ENCODE measurements around the gene FXYD3. TPM values are rescaled to one million over a fixed set of nuclear protein-coding genes. Genes with fewer than 3 reads are reported as not detected.

Gene FXYD3
- total RNA-seq, 2 experiments from 2014 or later = 0.35 to 0.88 TPM

DNA sequence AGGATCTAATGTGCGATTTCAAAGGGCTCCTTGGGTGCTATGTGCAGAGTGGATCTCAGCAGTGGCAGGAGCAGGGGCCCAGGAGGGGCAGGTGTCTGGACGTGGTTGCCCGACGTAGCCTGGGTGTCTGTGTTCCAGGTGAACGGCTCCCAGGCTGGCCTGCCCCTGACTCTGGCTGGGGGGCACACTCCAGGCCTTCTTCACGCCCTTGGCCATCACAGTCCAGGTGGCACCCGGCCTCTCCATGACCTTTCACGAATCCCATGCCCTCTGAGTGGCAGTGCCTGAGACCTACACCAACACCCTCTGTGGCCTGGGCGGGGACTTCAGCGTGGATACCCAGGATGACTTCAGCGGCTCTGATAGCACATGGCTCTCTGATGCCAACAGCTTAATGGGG lies 11.3 kb upstream of the FXYD3 start:
- CTCF ChIA-PET (ENCODE audit: unreplicated experiment) = no interaction called here
- intact Hi-C loops (cut with micrococcal nuclease; ENCODE audit: unreplicated experiment) = no loop called here
- POLR2A ChIA-PET = no interaction called here
- Histone ChIP-seq H3K79me2 (ENCODE audit: insufficient read depth, low read depth, low read length) (no peaks in the 10 kb centered on the region), H3K9me2 (ENCODE audit: insufficient read depth, low read length) (no peaks in the 10 kb centered on the region), H3K4me1 (ENCODE audit: insufficient read depth, low read length, poor library complexity, severe bottlenecking) (no peaks in the 10 kb centered on the region), H2AFZ (ENCODE audit: low read length) (no peak overlapping the region), H3K4me2 (ENCODE audit: low read length) (no peak overlapping the region), H3K9me3 (ENCODE audit: low read length) (no peaks in the 10 kb centered on the region), H4K20me1 (ENCODE audit: insufficient read depth, low read length) (no peaks in the 10 kb centered on the region), H3K27ac (ENCODE audit: low read depth, low read length, poor library complexity, severe bottlenecking) (no peak overlapping the region), H3K36me3 (ENCODE audit: insufficient read depth, low read length) (no peaks in the 10 kb centered on the region), H3K4me3 (ENCODE audit: low read depth, low read length, poor library complexity, severe bottlenecking) (no peak overlapping the region)
- BruUV-seq (replicated peaks) = no TSS peak
- no peak for DNase-seq (ENCODE audit: low spot score)
- no peak for TF ChIP-seq EZH2phosphoT487 (IDR thresholded peaks at IDR 0.05; ENCODE audit: borderline replicate concordance, low read depth, low read length)
- TF ChIP-seq, protein P1, sequence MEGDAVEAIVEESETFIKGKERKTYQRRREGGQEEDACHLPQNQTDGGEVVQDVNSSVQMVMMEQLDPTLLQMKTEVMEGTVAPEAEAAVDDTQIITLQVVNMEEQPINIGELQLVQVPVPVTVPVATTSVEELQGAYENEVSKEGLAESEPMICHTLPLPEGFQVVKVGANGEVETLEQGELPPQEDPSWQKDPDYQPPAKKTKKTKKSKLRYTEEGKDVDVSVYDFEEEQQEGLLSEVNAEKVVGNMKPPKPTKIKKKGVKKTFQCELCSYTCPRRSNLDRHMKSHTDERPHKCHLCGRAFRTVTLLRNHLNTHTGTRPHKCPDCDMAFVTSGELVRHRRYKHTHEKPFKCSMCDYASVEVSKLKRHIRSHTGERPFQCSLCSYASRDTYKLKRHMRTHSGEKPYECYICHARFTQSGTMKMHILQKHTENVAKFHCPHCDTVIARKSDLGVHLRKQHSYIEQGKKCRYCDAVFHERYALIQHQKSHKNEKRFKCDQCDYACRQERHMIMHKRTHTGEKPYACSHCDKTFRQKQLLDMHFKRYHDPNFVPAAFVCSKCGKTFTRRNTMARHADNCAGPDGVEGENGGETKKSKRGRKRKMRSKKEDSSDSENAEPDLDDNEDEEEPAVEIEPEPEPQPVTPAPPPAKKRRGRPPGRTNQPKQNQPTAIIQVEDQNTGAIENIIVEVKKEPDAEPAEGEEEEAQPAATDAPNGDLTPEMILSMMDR (conservative IDR thresholded peaks at IDR 0.05; ENCODE audit: low read length) = no peak

DNA sequence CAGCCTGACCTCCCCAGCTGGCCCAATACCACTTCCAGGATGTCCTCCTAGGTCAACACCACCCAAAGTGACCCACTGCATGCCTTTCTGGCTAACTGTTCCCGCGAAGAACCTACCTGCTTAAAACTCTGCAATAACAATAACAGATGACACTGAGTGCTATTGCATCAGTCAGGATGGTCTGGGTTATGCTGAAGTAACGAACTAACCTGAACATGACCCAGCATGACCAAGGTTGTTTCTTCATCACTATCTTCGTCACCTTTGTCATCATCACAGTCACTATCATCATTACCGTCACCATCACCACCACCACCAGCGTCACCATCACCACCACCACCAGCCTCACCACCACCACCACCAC lies 10.6 kb upstream of the FXYD3 start:
- no peaks in the 10 kb centered on the region for H3K36me3 ChIP-seq (ENCODE audit: insufficient read depth, low read length)
- H3K9me3 ChIP-seq (ENCODE audit: low read length) = no peaks in the 10 kb centered on the region
- no TSS peak for BruUV-seq (replicated peaks)
- H3K79me2 ChIP-seq (ENCODE audit: insufficient read depth, low read depth, low read length) = no peaks in the 10 kb centered on the region
- H3K4me3 ChIP-seq (ENCODE audit: low read depth, low read length, poor library complexity, severe bottlenecking) = no peak overlapping the region
- no peaks in the 10 kb centered on the region for H3K9me2 ChIP-seq (ENCODE audit: insufficient read depth, low read length)
- no peaks in the 10 kb centered on the region for H3K4me1 ChIP-seq (ENCODE audit: insufficient read depth, low read length, poor library complexity, severe bottlenecking)
- no peak overlapping the region for H3K4me2 ChIP-seq (ENCODE audit: low read length)
- H3K27ac ChIP-seq (ENCODE audit: low read depth, low read length, poor library complexity, severe bottlenecking) = no peak overlapping the region
- CTCF ChIA-PET (ENCODE audit: unreplicated experiment) = no interaction called here
- H2AFZ ChIP-seq (ENCODE audit: low read length) = no peak overlapping the region
- no peak for DNase-seq (ENCODE audit: low spot score)
- POLR2A ChIA-PET = no interaction called here
- H4K20me1 ChIP-seq (ENCODE audit: insufficient read depth, low read length) = no peaks in the 10 kb centered on the region
- TF ChIP-seq EZH2phosphoT487 (IDR thresholded peaks at IDR 0.05; ENCODE audit: borderline replicate concordance, low read depth, low read length) = no peak
- TF ChIP-seq, protein P1 (conservative IDR thresholded peaks at IDR 0.05; ENCODE audit: low read length) = no peak
- intact Hi-C loops (cut with micrococcal nuclease; ENCODE audit: unreplicated experiment) = no loop called here

- H3K9me3 ChIP-seq (ENCODE audit: low read length) = no peaks in the 10 kb centered on the region
- CTCF ChIA-PET (ENCODE audit: unreplicated experiment) = no interaction called here
- no peak overlapping the region for H2AFZ ChIP-seq (ENCODE audit: low read length)
- no peaks in the 10 kb centered on the region for H3K4me1 ChIP-seq (ENCODE audit: insufficient read depth, low read length, poor library complexity, severe bottlenecking)
- no peaks in the 10 kb centered on the region for H4K20me1 ChIP-seq (ENCODE audit: insufficient read depth, low read length)
- H3K36me3 ChIP-seq (ENCODE audit: insufficient read depth, low read length) = no peaks in the 10 kb centered on the region
- no TSS peak for BruUV-seq (replicated peaks)
- TF ChIP-seq, protein P1 (conservative IDR thresholded peaks at IDR 0.05; ENCODE audit: low read length) = no peak
- TF ChIP-seq EZH2phosphoT487 (IDR thresholded peaks at IDR 0.05; ENCODE audit: borderline replicate concordance, low read depth, low read length) = no peak
- no peak overlapping the region for H3K4me3 ChIP-seq (ENCODE audit: low read depth, low read length, poor library complexity, severe bottlenecking)
- H3K4me2 ChIP-seq (ENCODE audit: low read length) = no peak overlapping the region
- POLR2A ChIA-PET = no interaction called here
- DNase-seq (ENCODE audit: low spot score) = no peak
- intact Hi-C loops (cut with micrococcal nuclease; ENCODE audit: unreplicated experiment) = no loop called here
- no peak overlapping the region for H3K27ac ChIP-seq (ENCODE audit: low read depth, low read length, poor library complexity, severe bottlenecking)
- H3K79me2 ChIP-seq (ENCODE audit: insufficient read depth, low read depth, low read length) = no peaks in the 10 kb centered on the region
- H3K9me2 ChIP-seq (ENCODE audit: insufficient read depth, low read length) = no peaks in the 10 kb centered on the region
Measured at GRCh38 chr19:35105411-35106290, 10.0 kb upstream of the FXYD3 start.

Data from OCI-LY7 (cell line).